K562 (cell line): ENCODE measurements around the gene MYO6. TPM values are rescaled to one million over a fixed set of nuclear protein-coding genes. Genes with fewer than 3 reads are reported as not detected.

Experiments
- DDX20 ChIP-seq: fragments of 450-650 bp; IDR thresholded peaks from 2 replicates; pipeline ENCODE4 v1.6.1; 2016; ENCODE audit warnings: missing genetic modification characterization, low read depth, mild to moderate bottlenecking, missing compliant biosample characterization, moderate library complexity
- DIDO1 ChIP-seq: fragments of 450-650 bp; IDR thresholded peaks from 2 replicates; pipeline ENCODE4 v1.6.1; 2016; ENCODE audit warnings: low read depth, missing biosample characterization, missing genetic modification characterization
- FOXP1 ChIP-seq: sonication (generic); formaldehyde crosslinking; IDR thresholded peaks from 2 replicates; pipeline ENCODE4 v1.8.0; 2022; ENCODE audit warnings: mild to moderate bottlenecking, missing genetic modification reagents
- NCOR1 ChIP-seq: fragments of 450-650 bp; IDR thresholded peaks from 2 replicates; pipeline ENCODE4 v1.6.1; 2016; ENCODE audit warnings: mild to moderate bottlenecking, moderate library complexity
- NFATC3 ChIP-seq: fragments of 450-650 bp; IDR thresholded peaks from 2 replicates; pipeline ENCODE4 v1.6.1; 2017; ENCODE audit warnings: mild to moderate bottlenecking
- RCOR1 ChIP-seq, 2 experiments: IDR thresholded peaks; 2 replicates each; pipeline ENCODE4 v1.6.1; 2012; ENCODE audit warnings: low read depth in 2 of 2, low read length in 2 of 2, borderline replicate concordance in 1 of 2, improper control_type of control experiment in 1 of 2
- RFX7 ChIP-seq: fragments of 250-450 bp; sonication (Bioruptor Pico); IDR thresholded peaks from 2 replicates; pipeline ENCODE4 v1.5.1; 2021; ENCODE audit warnings: mild to moderate bottlenecking
- polyA plus RNA-seq, 8 experiments: library from polyadenylated mRNA; depleted of rRNA in 4 of 8; stranded (reverse) in 5 of 8; unstranded in 3 of 8; fragments of >200 nt; fragmentation: Nextera tagmentation in 2 of 8; fragmentation: Illumina TruSeq in 1 of 8; extraction: Ambion mirVana in 2 of 8; extraction: Trizol in 1 of 8; gene quantifications; 2 replicates each; pipeline versions ENCODE4 v1.2.1 to v1.2.3, GENCODE V29; 2011 to 2014; ENCODE audit warnings: inconsistent platforms in 1 of 8, missing spikeins in 1 of 8
- total RNA-seq, 7 experiments: library from RNA; depleted of rRNA in 6 of 7; stranded (reverse); fragments of >200 nt in 6 of 7; fragmentation: Illumina TruSeq in 2 of 7; extraction: Trizol in 2 of 7; gene quantifications; 2 replicates each; pipeline versions ENCODE4 v1.2.1 to v1.2.3, GENCODE V29; 2011 to 2021; ENCODE audit warnings: low replicate concordance in 1 of 7
- TF ChIP-seq, protein P1 (sequence below): fragments of 450-650 bp; IDR thresholded peaks from 2 replicates; pipeline ENCODE4 v1.6.1; 2016; ENCODE audit warnings: missing biosample characterization, missing genetic modification characterization
- TF ChIP-seq, protein P2 (sequence below): sonication (generic); formaldehyde crosslinking; IDR thresholded peaks from 2 replicates; pipeline ENCODE4 v1.8.1; 2023; ENCODE audit warnings: mild to moderate bottlenecking, missing genetic modification reagents, moderate library complexity
- TF ChIP-seq, protein P3 (sequence below): fragments of 250-450 bp; sonication (Bioruptor Pico); IDR thresholded peaks from 2 replicates; pipeline ENCODE4 v1.4.0; 2020; ENCODE audit warnings: mild to moderate bottlenecking, moderate library complexity

The MYO6 gene
- total and polyA plus RNA-seq, 9 of the 15 experiments (the other 6 are each of a cell fraction or from before 2014, with no cell fraction given) = 1.3 to 5.5 (median 2.7) TPM

DNA sequence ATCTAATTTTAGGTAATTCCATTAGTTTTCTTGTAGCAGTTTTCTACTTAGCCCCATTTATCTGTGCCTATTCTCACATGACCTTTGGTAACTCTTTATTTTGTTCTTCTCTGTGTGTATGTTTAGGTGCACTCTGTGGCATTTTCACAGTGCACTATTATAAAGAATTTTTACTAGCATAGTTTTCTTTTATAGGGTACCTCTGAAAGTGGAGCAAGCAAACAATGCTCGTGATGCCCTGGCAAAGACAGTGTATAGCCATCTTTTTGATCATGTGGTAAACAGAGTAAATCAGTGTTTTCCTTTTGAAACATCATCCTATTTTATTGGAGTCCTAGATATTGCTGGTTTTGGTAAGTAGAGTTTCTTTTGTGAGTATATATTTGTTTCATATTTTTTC is 107.9 kb downstream of the MYO6 start (continued):
- TF ChIP-seq FOXP1 (CRISPR knock-in tag) (no peak), RCOR1 (IDR thresholded peaks at IDR 0.05; ENCODE audit: borderline replicate concordance in 1 of 2, low read depth in 2 of 2, low read length in 2 of 2) (no peak), NFATC3 (no peak), DIDO1 (tag) (no peak), DDX20 (tag) (no peak), RFX7 (CRISPR knock-in tag) (no peak), NCOR1 (no peak)
- TF ChIP-seq, protein P1, sequence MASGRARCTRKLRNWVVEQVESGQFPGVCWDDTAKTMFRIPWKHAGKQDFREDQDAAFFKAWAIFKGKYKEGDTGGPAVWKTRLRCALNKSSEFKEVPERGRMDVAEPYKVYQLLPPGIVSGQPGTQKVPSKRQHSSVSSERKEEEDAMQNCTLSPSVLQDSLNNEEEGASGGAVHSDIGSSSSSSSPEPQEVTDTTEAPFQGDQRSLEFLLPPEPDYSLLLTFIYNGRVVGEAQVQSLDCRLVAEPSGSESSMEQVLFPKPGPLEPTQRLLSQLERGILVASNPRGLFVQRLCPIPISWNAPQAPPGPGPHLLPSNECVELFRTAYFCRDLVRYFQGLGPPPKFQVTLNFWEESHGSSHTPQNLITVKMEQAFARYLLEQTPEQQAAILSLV (tag) = no peak
- TF ChIP-seq, protein P2, sequence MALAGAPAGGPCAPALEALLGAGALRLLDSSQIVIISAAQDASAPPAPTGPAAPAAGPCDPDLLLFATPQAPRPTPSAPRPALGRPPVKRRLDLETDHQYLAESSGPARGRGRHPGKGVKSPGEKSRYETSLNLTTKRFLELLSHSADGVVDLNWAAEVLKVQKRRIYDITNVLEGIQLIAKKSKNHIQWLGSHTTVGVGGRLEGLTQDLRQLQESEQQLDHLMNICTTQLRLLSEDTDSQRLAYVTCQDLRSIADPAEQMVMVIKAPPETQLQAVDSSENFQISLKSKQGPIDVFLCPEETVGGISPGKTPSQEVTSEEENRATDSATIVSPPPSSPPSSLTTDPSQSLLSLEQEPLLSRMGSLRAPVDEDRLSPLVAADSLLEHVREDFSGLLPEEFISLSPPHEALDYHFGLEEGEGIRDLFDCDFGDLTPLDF (CRISPR knock-in tag) = no peak
- TF ChIP-seq, protein P3, sequence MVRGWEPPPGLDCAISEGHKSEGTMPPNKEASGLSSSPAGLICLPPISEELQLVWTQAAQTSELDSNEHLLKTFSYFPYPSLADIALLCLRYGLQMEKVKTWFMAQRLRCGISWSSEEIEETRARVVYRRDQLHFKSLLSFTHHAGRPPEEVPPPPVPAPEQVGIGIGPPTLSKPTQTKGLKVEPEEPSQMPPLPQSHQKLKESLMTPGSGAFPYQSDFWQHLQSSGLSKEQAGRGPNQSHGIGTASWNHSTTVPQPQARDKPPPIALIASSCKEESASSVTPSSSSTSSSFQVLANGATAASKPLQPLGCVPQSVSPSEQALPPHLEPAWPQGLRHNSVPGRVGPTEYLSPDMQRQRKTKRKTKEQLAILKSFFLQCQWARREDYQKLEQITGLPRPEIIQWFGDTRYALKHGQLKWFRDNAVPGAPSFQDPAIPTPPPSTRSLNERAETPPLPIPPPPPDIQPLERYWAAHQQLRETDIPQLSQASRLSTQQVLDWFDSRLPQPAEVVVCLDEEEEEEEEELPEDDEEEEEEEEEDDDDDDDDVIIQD = no peak
- TF ChIP-seq, all 486 proteins: peak for 0
